Measurements from ENCODE around the gene ACSS3.

Gene ACSS3

GRCh38 chr12:81222846-81223592 lies 145.1 kb downstream of the ACSS3 start:
- DNase-seq (ENCODE audit: low read depth): no peak

GRCh38 chr12:81224626-81225025 lies 146.7 kb downstream of the ACSS3 start:
- DNase-seq (ENCODE audit: low read depth): no peak

DNA sequence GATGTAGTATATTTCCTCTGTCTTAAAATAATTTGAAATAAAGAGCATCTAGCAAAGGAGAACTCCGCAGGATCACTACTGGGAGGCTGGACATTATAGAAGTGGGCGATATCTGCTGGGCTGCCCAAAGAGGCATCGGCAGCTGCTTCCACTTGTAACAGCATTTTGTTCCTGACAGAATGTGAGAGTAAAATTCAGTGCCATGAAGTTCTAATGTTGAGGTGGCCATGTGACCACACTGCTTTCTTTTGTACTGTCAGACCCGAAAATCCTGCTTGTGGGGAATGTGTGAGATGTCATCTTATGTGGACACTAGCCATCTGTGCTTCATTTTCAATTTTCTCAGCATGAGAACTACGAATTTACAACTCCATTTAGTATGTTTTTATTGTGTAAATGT lies 151.9 kb downstream of the ACSS3 start:
- no peak for DNase-seq (ENCODE audit: low read depth)

- DNase-seq (ENCODE audit: low read depth): no peak
Observed at GRCh38 chr12:81231574-81232368, 153.9 kb downstream of the ACSS3 start.

- DNase-seq (ENCODE audit: low read depth): no peak
Observed at GRCh38 chr12:81245458-81245857, 167.6 kb downstream of the ACSS3 start.

DNA sequence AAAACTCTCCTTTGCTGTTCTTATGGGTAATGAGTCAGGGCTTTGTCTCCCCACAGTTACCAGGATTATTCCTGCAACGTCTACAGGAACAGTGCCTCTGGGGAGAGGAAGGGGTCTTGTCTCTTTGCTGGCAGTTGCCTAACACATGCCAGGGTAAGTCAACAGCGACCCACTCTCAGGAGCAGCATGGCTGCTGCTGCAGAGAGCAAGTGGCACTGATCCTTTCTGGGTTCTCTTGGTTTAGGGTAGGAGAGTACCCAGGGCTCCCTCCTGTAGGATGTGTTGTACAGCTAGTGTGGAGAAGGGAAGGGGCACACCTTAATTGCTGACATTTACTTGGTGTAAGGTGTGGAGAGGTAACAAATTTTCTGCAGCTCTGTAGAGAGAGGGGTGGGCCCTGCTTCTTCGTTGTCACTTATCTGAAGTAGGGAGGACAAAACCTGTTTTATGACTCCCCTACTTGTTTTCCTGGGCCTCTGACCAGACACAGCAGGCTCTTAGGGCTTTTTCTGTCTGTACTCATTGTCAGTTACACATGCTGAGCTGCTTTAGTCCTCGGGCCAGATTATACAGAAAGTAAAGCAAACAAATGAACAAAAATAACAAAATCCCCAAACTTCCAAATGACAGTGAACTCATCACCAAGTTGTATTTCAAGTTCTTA lies 168.2 kb downstream of the ACSS3 start:
- DNase-seq (ENCODE audit: low read depth): no peak

DNA sequence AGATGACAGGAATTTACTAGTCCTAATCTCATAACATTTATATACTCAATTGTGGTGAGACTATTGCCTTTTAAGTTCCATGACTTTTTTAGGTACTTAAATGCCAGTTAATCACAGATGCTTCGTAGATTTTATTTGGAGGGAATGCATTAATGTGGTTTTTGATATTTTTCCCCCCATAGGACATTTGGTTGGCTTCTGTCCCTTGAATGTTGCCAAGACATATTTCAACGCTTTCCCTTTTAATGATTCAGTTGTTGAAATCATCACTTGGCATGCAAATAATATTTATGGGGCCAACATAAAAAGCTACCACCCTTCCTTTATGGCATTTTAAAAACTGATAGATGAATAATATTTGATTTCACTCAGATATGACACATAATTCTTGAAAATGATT lies 172.1 kb downstream of the ACSS3 start:
- DNase-seq (ENCODE audit: low read depth): no peak

GRCh38 chr12:81252228-81252627 lies 174.3 kb downstream of the ACSS3 start:
- no peak for DNase-seq (ENCODE audit: low read depth)

DNA sequence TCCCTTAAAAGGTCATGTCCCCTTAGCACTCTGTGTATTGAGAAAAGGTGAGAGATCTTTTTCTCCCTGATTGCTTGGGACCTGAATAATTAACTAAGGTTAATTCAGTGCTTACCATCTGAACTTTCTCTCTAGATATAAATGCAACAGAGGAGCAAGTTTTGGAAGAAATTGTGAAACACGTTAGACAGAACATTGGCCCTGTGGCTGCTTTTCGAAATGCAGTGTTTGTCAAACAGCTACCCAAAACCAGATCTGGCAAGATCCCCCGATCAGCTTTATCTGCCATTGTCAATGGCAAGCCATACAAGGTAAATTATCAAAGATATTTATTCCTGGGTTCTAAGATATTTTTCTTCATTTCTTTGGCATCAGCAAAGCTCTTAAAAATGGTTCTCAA lies 175.5 kb downstream of the ACSS3 start:
- no peak for DNase-seq (ENCODE audit: low read depth)

DNA sequence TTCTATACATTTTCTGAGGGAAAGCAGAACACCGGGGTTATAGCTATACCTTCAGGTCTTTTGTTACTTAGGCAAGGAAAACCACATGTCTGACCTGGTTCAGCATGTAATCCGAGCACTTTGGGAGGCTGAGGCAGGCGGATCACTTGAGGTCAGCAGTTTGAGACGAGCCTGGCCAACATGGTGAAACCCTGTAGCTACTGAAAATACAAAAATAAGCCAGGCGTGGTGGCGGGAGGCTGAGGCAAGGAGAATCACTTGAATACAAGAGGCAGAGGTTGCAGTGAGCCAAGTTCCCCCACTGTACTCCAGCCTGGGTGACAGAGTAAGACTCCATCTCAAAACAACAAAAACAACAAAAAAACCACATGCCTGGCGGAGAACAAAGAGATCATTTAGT lies 177.6 kb downstream of the ACSS3 start:
- DNase-seq (ENCODE audit: low read depth): no peak

- DNase-seq (ENCODE audit: low read depth): no peak
Observed at GRCh38 chr12:81255947-81256346, 178.1 kb downstream of the ACSS3 start.

DNA sequence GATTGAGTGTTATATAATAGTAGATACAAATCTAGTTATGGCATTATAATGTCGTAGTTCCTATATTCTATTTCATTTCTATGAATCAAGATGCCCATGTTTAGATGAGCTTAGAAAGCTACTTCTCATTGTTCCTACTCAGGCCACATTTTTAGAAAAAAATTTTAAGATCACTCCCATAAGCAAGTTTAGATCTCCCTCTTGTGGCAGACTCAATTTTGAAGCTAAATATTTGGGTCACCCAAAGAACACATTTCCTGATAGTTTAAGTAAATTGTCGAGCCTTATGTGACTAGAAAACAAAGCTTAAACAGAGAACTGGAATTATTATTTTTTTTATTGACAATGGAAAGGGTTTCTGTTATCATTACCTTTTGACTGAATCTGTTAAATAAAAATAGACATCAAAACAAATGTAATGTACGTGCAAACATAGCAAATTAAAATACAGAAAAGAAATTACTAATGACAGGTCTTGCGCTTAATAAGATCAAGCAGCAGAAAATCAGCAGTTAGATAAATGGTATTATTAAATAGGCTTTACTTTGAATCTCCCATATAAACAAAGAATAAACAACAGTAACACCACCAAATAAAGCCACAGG lies 180.2 kb downstream of the ACSS3 start:
- DNase-seq (ENCODE audit: low read depth): peak; percentile 44

DNA sequence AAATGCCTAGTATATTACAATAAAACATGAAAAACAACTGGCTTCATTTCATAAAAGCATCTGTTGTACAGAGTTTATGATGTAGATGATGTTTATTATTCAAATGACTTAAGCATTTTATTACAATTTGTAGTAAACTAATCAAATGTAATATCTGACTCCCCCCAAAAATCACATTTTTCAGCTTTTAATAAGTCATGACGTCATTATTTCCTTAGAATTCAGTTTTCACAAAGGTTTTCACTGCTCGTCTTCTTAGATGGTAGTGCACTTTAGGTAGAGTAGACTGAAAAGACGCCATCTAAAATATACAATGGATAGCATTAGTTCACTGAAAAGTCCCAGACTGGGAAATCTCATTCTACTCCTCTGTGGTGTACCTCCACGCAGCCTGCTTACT lies 181.5 kb downstream of the ACSS3 start:
- DNase-seq (ENCODE audit: low read depth): no peak

- no peak for DNase-seq (ENCODE audit: low read depth)
Observed at GRCh38 chr12:81261508-81262207, 183.8 kb downstream of the ACSS3 start.

DNA sequence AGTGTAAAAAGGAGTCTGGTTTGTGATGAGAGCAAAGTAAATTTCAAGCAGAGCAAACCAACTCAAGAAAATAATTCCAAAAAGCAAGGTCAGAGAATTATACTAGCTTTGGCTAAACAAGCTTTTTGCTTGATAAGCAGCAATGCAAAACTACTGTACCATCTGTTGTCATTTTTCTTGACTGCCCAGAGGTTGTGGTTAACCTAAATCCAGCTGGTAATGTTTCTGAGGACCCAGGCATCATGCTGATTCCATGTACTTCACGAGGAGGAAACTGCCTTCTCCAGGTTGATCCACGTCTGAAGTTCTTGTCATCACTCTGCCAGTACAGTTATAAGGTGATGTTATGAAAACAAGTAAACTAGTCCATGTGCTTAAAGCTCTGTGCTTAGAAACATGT lies 185.2 kb downstream of the ACSS3 start:
- DNase-seq (ENCODE audit: low read depth): no peak

GRCh38 chr12:81270385-81270784 lies 192.5 kb downstream of the ACSS3 start:
- no peak for DNase-seq (ENCODE audit: low read depth)

DNA sequence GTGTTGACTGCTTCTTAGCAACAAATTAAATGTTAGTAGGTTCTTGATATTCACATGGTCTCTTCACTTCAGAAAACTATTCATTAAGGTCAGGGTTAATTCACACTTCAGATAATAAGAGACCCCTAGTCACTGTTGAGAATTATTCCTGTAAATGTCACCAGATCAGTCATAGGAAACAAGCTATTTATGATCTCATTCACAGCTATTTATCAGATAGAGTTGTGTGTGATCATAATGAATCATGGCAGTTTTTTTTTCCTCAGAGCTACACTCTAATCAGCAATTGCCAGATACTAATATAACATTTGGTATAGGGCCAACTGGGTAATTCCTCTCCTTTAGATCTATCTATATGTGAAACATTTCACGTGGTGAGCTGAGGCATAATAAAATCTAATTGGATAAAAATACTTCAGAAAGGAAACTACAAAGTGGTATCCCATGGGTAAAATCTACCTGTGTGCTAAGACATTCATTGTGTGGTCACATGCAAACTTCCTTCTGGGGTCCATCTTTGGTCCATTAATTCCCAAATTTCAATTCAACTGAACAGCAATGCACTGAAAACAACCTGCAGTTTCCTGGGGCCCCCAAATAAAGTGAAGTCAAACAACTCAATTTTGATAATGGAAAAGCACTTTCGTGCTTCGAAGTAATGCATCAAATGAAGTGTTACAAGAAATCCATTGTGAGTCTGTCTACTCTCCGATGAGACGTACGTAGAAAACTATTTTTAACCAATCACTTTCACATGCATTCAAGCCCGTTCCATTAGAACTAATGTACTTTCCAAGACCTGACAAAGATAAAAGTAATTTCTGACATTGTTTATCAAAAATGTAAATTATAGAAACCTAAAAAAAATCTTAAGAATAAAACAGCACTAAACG lies 197.0 kb downstream of the ACSS3 start:
- no peak for DNase-seq (ENCODE audit: low read depth)

GRCh38 chr12:81284137-81284536 lies 206.3 kb downstream of the ACSS3 start:
- DNase-seq (ENCODE audit: low read depth): peak; percentile 47

GRCh38 chr12:81288651-81289050 lies 210.8 kb downstream of the ACSS3 start:
- DNase-seq (ENCODE audit: low read depth): no peak

- DNase-seq (ENCODE audit: low read depth): no peak
Observed at GRCh38 chr12:81294325-81295190, 216.7 kb downstream of the ACSS3 start.
